HG03280 (cell line): ENCODE measurements around the gene PPY.
"Not testable (repeated sequence)": the region's sequence is repeated elsewhere in the genome, so short reads cannot be mapped to it uniquely, and the experiment has no call there.

Experiments
- ATAC-seq: cut with Tn5 transposase; IDR thresholded peaks from one replicate; pipeline ENCODE4 v1.9.1; 2021; ENCODE audit warnings: mild to moderate bottlenecking, moderate library complexity; ENCODE audit not compliant: unreplicated experiment

Gene PPY

DNA sequence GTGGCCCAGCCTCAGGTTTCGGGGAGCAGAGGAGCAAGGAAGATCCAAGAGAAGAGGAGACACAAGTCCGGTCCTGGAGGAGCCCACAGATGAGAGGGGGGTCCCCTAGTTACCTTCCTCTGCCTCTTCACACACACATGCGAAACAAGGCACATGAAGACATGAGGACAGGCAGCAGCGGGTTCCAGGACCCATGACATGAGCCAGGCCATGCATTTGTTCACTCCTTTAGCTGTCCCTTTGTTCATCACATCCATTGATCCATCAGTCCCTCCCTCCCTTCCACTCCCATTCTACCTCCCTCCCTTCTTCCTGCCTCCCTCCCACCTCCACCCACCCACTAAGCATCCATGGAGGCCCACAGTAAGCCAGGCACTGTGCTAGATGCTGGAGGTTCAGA is 9.4 kb downstream of the PPY start:
- ATAC-seq, result no peak

GRCh38 chr17:43932357-43932756 is 9.9 kb downstream of the PPY start:
- ATAC-seq, result no peak

- no peak for ATAC-seq
Measured at GRCh38 chr17:43931062-43931571, 11.2 kb downstream of the PPY start.

DNA sequence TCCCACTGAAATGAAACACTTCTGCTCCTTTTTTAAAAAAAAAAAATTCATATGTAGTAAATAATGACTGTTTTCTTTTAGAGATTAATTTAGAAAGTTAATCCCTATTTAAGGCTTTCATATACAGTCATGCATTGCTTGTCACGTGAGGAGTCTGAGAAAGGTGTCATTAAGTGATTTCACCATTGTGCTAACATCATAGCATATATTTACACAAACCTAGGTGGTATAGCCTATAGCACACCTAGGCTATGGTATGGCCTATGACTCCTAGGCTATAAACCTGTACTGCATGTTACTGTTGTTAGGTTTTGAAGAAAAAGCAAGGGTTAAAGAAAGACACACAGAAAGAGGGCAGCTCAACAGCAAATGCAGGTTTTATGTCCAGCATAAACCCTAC is 13.7 kb downstream of the PPY start:
- no peak for ATAC-seq

- ATAC-seq, result not testable (repeated sequence)
Measured at GRCh38 chr17:43927929-43928328, 14.3 kb downstream of the PPY start.

DNA sequence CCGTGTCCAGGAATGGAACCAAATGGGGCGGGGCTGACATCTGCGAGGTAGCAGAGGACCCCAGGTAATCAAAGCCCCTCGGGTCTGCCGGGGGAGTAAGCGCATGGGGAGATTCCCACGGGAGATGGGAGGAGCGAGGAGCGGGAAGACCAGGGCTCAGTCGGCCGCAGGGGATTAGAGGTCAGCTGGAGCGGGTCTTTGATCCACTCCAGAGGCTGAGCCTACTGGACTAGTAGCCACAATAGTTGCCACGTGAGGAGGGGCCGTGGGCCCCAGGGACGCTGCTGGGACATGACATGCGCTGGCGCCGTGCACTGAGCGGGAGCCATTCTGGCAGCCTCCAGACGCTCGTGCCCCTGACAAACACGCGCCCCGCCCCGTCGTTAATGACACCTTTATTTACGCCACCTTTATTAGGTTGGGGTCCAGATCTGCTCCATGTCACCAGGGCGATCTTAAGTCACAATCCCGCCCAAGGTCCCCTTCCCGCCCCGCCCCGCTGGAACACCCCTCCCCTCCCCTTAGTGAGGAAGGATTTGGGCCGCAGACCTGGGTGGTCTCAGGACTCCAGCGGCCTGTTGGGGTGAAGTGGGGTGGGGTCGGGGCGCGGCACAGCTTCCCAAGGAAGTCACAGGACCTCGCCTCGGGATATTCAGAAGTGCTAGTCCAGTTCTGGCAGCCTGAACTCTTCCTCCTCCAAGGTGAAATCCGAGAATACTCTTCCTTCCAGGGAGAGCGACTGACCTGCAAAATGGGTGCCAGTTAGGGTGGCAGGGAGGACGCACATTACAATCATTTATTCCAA is 15.0 kb downstream of the PPY start:
- no peak for ATAC-seq

- no peak for ATAC-seq
Measured at GRCh38 chr17:43924558-43924957, 17.7 kb downstream of the PPY start.

DNA sequence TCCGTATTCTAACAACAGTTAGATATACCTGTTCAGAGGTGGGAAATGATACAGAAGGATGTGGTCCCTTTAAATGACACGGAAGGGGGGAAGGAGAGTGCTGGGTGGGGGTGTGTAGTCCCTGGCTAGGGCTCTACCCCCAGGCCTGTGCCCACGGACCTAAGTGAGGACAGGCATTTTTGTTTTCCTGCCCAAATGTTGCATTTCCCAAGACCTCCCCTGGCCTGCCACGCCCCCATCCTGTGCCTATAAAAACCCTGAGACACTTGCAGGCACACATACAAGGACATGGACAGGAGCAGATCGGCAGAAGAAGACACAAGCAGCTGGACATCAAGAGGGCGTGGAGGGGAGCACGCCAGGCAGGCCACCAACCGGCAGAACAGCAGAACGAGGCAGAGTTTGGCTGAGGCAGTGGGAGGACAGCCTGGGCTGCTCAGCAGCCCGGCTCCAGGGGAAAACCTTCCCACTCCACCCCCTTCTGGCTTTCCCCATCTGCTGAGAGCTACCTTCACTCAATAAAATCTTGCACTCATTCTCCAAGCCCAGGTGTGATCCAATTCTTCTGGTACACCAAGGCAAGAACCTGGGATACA is 21.7 kb downstream of the PPY start:
- ATAC-seq, result no peak

- no peak for ATAC-seq
Measured at GRCh38 chr17:43918026-43918389, 24.3 kb downstream of the PPY start.

DNA sequence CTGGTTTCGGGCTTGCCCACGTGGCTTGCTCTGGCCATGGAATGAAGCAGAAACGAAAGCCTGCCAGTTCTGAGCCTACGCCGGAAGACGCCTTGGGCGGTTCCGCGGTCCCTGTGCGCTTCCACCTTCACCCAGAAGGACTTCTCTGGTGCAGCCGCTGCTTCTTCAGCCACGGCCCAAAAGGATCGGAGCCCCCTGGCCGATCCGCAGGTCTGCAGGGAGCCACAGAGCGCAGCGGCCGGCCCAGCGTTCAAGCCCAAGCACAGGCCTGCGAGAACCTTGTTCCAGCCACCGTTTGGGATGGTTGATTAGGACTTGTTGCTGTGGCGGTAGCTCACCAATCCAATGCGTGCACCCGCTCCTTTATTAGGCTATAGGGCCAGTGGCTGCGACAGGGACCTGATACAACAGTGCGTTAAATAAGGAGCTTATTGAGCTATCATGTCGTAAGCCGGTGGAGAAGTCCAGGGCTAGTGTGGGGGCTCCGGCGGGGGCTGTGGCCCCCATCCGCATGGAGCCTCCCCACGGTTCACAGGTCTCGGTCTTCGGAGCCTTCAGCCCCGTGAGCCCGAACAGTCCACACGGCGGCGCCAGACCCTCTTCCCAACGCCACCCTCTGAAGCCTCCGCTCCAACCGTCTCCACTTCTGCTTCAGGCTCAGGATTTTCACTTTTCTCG is 24.8 kb downstream of the PPY start:
- ATAC-seq, result no peak

DNA sequence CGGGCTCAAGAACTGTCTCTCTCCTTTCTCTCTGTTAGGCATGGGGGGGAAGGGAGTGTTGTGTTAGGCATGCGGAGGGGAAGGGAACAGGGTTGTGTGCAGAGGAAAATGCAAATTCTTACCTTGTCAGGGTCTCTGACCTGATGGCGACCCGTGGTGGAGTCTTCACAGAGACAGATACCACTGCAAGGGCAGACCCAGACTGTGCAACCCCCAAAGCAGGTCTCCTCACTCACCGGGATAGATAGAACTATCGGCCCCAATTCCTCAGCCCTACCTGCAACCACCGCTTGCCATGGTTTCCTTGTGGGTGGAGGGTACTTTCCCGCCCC is 25.3 kb downstream of the PPY start:
- no peak for ATAC-seq

DNA sequence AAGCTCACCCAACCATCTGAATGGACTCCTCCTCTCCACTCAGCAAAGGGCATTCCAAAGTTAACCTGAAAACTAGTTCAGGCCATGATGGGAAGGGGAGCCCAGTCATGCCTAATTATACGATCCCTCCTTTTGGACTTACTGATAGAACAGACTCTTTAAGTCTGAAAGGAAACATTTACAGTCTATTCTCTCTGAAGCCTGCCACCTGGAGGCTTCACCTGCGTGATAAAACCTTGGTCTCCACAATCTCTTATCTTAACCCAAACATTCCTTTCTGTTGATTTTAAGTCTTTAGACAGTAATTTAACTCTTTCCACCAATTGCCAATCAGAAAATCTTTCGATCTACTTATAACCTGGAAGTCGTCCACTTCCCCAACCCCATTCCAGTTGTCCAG is 25.9 kb downstream of the PPY start:
- ATAC-seq, result no peak

DNA sequence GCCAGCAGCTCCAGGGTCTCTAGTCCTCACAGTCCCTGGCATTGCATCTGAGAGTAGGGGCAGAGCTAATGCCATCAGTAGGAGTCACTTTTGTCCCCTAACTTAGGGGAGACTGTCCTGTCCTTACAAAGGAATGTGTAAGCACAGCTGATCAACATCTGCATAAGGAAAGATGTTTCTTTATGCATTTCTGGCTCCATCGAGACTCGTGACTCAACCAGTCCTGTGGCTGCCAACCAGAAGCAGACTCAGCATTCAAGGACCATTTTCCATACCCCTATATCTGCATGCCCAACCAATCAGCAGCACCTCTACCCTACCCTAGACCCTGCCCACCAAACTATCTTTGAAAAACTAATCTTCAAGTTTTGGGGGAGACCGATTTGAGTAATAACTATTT is 26.7 kb downstream of the PPY start:
- no peak for ATAC-seq

DNA sequence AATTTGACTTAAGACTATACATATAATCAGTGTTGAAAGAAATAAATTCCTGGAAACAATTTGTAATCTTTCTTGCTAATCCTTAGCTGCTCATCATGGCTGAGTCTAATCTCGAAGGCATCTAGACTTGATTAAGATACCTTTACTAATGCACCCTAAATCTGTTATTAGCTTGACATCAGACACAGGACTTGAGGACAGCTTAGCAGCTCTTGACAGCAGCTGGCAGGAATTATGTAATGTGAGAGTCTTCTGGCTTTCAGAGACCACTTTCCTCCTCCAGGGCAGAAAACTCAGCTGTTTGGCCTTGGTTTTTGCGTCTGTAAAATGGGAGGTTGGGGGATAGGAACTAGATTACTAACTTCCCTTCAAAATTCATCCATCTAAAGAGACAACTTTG is 27.8 kb downstream of the PPY start:
- no peak for ATAC-seq

DNA sequence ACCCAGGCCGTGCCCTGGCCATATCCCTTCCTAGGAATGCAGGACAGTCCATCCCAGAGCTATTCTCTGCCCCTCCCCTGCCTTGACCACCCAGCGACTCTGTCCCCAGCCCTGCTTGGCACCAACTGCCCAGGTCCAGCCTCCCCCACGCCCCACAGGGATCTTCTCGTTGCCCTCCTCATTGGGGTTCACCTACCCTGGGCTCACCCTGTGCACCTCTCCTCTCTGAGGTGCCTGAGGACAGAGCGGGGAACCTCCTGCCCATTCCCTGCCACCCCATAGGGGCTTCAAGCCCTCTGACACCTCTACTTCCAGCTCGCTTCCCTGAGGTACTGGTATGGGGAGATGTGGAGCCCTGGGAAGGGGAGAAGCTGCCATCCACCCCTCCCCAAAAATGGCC is 28.7 kb downstream of the PPY start:
- ATAC-seq, result no peak

DNA sequence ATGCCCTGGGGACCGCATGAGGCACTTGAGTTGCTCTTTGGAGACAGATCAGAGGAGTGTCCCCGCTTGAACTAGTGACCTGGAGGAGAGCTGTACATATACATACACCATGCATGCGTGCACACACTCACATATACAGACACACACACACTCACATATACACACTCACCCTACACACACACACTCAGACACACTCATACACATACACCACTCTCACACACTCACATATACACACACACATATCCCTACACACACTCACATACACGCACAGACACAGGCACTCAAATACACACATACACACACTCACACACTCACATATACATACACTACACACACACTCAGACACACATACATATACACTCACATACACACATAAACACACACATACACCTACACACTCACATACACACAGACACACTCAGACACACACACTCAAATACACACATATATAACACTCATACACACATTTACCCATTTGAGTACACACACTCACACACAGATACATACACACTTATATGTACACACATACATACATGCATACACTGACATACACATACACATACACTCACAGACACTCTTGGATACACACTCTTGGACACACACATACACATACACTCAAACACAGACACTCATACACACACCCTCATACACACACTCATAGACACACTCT is 29.5 kb downstream of the PPY start:
- no peak for ATAC-seq

DNA sequence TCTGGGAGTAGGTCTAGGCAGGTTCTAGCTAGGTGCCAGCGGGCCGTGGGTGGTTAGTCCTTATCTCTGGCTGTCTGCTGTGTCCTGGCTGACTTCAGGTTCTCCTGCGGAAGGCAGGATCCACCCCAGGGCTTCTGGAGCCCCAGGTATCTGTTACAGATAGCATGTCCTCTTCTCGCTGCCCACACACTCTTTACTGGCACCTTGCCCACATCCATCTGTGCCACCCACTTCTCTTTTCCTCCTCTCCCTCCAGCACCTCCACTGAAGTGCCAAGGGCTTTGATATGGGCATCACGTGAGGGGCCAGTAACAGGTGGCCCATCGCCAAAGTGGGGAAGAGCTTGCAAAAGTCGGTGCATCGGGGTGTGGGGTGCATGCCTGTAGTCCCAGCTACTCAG is 30.4 kb downstream of the PPY start:
- ATAC-seq, result no peak

DNA sequence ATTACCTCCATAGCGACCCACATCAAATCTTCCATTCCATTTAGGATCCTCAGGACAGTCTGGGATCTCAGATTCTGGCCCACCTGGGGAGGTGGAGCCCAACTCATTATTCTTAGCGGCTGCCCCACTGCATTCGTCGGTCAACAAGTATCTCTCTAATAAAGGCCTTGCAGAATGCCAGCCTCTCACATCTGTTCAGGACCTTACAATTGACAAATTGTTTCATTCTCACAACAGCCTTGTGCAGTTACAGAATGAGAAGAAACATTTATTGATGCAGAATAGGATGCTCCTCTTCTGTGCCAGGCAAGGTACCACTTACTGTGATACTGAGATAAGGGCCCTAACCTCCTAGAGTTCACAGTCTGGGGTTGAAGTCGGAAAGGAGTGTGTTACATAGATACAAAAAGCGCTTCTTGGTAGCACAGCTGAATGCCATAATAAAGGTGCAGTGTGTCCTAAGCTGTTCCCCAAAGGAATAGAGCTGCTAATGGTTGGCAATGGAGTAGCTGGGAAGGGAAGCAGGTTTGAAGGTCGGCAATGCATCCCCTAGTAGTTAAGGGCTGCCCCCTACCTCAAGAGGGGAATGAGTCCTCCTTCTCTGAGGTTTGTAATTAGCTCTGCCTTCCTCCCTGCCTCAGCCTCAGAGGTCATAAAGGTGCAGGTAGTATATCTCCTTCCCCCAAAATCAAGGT is 32.6 kb downstream of the PPY start:
- no peak for ATAC-seq

GRCh38 chr17:43907998-43908721 is 34.1 kb downstream of the PPY start:
- no peak for ATAC-seq

DNA sequence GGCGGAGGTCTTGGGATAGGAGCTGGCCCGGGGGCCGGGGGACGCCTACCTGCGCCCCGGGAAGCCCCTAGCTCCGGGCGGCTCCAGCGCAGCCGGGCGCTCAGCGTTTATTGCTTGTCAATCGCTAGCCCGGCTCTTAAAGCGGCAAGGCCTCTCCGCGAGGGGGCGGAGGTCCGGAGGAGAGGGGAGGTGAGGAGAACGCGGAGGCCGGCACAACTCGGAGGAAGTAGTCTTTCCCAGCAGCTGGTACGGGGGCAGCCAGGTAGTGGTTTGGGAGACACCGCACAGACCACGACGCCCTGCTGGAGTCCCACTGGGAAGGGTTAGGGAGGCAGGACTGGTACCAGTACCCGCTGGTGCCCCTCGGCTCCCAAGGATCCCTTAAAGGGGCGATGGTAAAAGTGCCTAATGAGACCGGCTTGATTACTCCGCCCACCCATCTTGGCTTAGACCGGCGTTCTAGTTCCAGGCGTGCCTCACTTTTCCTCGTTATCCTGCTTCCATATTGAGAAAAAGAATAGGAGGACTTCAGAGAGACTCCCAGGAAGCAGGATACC is 34.8 kb downstream of the PPY start, which contains the start of gene MPP2:
Gene MPP2 (minus strand): TSS at position 112 of the 557 bp plus-strand sequence. CDS start 3,076 bp downstream, outside the sequence.
- no peak for ATAC-seq
